Trophoblast cell (in vitro differentiated cells and primary cell): Measurements from ENCODE around the gene ETFA.

Experiments used
- DNase-seq, 2 donors: peaks; one replicate each; pipeline ENCODE4 v3.0.0-alpha.2; 2016
- H2AFZ ChIP-seq: 2 replicates; pipeline ENCODE4 v1.6.1; 2013; ENCODE audit warnings: low read length, moderate library complexity, mild to moderate bottlenecking; ENCODE audit not compliant: insufficient read depth, poor library complexity
- H2AK5ac ChIP-seq: 2 replicates; pipeline ENCODE4 v1.6.1; 2013; ENCODE audit warnings: mild to moderate bottlenecking, low read length
- H2BK120ac ChIP-seq: 2 replicates; pipeline ENCODE4 v1.6.1; 2013; ENCODE audit warnings: low read length, mild to moderate bottlenecking, moderate library complexity; ENCODE audit not compliant: insufficient read depth, poor library complexity
- H2BK12ac ChIP-seq: 2 replicates; pipeline ENCODE4 v1.6.1; 2013; ENCODE audit warnings: mild to moderate bottlenecking, low read length, moderate library complexity
- H2BK5ac ChIP-seq: 2 replicates; pipeline ENCODE4 v1.6.1; 2013; ENCODE audit warnings: low read length, low read depth, moderate library complexity, mild to moderate bottlenecking; ENCODE audit not compliant: poor library complexity
- H3K14ac ChIP-seq: 2 replicates; pipeline ENCODE4 v1.6.1; 2013; ENCODE audit warnings: mild to moderate bottlenecking, low read length
- H3K18ac ChIP-seq: 2 replicates; pipeline ENCODE4 v1.6.1; 2013; ENCODE audit warnings: mild to moderate bottlenecking, low read length
- H3K23ac ChIP-seq: 2 replicates; pipeline ENCODE4 v1.6.1; 2013; ENCODE audit warnings: low read length
- H3K27ac ChIP-seq: 2 replicates; pipeline ENCODE4 v1.5.1; 2013; ENCODE audit warnings: low read depth, mild to moderate bottlenecking, inconsistent platforms, low read length, moderate library complexity
- H3K27me3 ChIP-seq: 2 replicates; pipeline ENCODE4 v1.6.1; 2013; ENCODE audit warnings: inconsistent platforms, mild to moderate bottlenecking, low read length, moderate library complexity; ENCODE audit not compliant: insufficient read depth
- H3K36me3 ChIP-seq, 2 experiments: 1 replicate in 1 of 2; 2 replicates in 1 of 2; pipeline ENCODE4 v1.6.1; 2013; ENCODE audit warnings: low read length in 2 of 2, mild to moderate bottlenecking in 2 of 2, moderate library complexity in 1 of 2; ENCODE audit not compliant: insufficient read depth in 2 of 2, control insufficient read depth in 1 of 2
- H3K4ac ChIP-seq: 2 replicates; pipeline ENCODE4 v1.6.1; 2013; ENCODE audit warnings: low read depth, mild to moderate bottlenecking, low read length, moderate library complexity
- H3K4me1 ChIP-seq, 2 experiments: 1 replicate in 1 of 2; 2 replicates in 1 of 2; pipeline ENCODE4 v1.6.1; 2013; ENCODE audit warnings: low read length in 2 of 2, mild to moderate bottlenecking in 2 of 2, moderate library complexity in 1 of 2; ENCODE audit not compliant: insufficient read depth in 2 of 2, control insufficient read depth in 1 of 2
- H3K4me2 ChIP-seq: 2 replicates; pipeline ENCODE4 v1.6.1; 2013; ENCODE audit warnings: inconsistent platforms, mild to moderate bottlenecking, low read length, moderate library complexity
- H3K4me3 ChIP-seq: 2 replicates; pipeline ENCODE4 v1.5.1; 2013; ENCODE audit warnings: mild to moderate bottlenecking, low read depth, low read length, inconsistent platforms
- H3K79me1 ChIP-seq: one replicate; pipeline ENCODE4 v1.6.1; 2013; ENCODE audit warnings: low read length
- H3K79me2 ChIP-seq: 2 replicates; pipeline ENCODE4 v1.6.1; 2013; ENCODE audit warnings: low read length, mild to moderate bottlenecking; ENCODE audit not compliant: control insufficient read depth, insufficient read depth, poor library complexity
- H3K9ac ChIP-seq: 2 replicates; pipeline ENCODE4 v1.6.1; 2013; ENCODE audit warnings: mild to moderate bottlenecking, low read length
- H3K9me3 ChIP-seq: 2 replicates; pipeline ENCODE4 v1.6.1; 2013; ENCODE audit warnings: low read depth, mild to moderate bottlenecking, control low read depth, inconsistent platforms, low read length; ENCODE audit not compliant: insufficient read depth
- H4K12ac ChIP-seq: 2 replicates; pipeline ENCODE4 v1.6.1; 2013; ENCODE audit warnings: low read depth, mild to moderate bottlenecking, low read length, moderate library complexity
- H4K8ac ChIP-seq: 2 replicates; pipeline ENCODE4 v1.6.1; 2013; ENCODE audit warnings: low read depth, mild to moderate bottlenecking, low read length, moderate library complexity
- H4K91ac ChIP-seq: one replicate; pipeline ENCODE4 v1.6.1; 2013; ENCODE audit warnings: low read depth, mild to moderate bottlenecking, low read length, moderate library complexity
- WGBS: extraction: QIAGEN DNeasy Blood & Tissue Kit; methylation state at CpG from one replicate; pipeline ENCODE4 v1.1.7; 2013; ENCODE audit warnings: missing lambda C conversion rate; ENCODE audit not compliant: insufficient read length, insufficient coverage; ENCODE audit errors: extremely low coverage; 5-methylcytosine and 5-hydroxymethylcytosine counted together

Gene ETFA

DNA sequence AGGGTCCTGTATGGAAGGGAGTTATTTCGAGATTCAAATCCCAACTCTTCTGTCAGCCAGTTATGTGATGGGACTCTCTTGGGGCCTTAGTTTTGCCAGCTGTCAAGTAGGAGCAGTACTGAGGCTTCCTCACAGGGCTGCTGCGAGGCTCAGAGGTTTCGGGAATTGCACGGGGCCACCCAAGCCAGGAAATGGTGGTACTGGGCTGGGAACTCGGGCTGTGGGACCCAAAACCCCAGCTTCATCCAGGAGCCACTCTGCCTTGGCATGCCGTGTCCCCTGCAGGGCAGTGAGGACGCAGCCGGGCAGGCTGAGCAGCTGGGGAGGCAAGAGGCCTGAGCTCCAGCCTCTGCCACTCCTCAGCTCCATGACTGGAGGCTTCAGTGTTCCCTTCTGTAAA lies 118.6 kb downstream of the ETFA start:
- no peak overlapping the region for H4K12ac ChIP-seq
- H3K4me2 ChIP-seq, result no peak overlapping the region
- H2BK5ac ChIP-seq, result no peak overlapping the region
- WGBS, result no CpG with 5 or more reads among the region's 8 CpGs
- H3K9me3 ChIP-seq, result no peaks in the 10 kb centered on the region
- no peak overlapping the region for H3K23ac ChIP-seq
- H3K9ac ChIP-seq, result no peak overlapping the region
- H2AK5ac ChIP-seq, result no peak overlapping the region
- H3K14ac ChIP-seq, result no peak overlapping the region
- no peaks in the 10 kb centered on the region for H3K36me3 ChIP-seq
- H3K4me1 ChIP-seq, result peaks cover 7 to 15% of the 10 kb centered on the region in 2 experiments
- H4K91ac ChIP-seq, result no peak overlapping the region
- H3K79me2 ChIP-seq, result no peaks in the 10 kb centered on the region
- no peak overlapping the region for H3K27ac ChIP-seq
- no peak overlapping the region for H3K4ac ChIP-seq
- H3K27me3 ChIP-seq, result no peaks in the 10 kb centered on the region
- H4K8ac ChIP-seq, result no peak overlapping the region
- no peak overlapping the region for H2BK120ac ChIP-seq
- no peak overlapping the region for H3K18ac ChIP-seq
- H3K79me1 ChIP-seq, result no peaks in the 10 kb centered on the region
- H2AFZ ChIP-seq, result no peak overlapping the region
- no peak overlapping the region for H2BK12ac ChIP-seq
- DNase-seq, result no peak
- H3K4me3 ChIP-seq, result no peak overlapping the region

- Histone ChIP-seq H3K4me1 (peaks cover 7 to 20% of the 10 kb centered on the region in 2 experiments), H3K79me2 (no peaks in the 10 kb centered on the region), H4K12ac (no peak overlapping the region), H2AK5ac (no peak overlapping the region), H3K27ac (no peak overlapping the region), H2BK12ac (no peak overlapping the region), H3K18ac (no peak overlapping the region), H3K36me3 (no peaks in the 10 kb centered on the region), H4K91ac (no peak overlapping the region), H3K79me1 (no peaks in the 10 kb centered on the region), H2BK5ac (no peak overlapping the region), H3K14ac (no peak overlapping the region), H3K4me3 (no peak overlapping the region), H3K4me2 (no peak overlapping the region), H4K8ac (no peak overlapping the region), H3K27me3 (no peaks in the 10 kb centered on the region), H3K4ac (no peak overlapping the region), H3K9me3 (no peaks in the 10 kb centered on the region), H3K23ac (no peak overlapping the region), H2BK120ac (no peak overlapping the region), H3K9ac (no peak overlapping the region), H2AFZ (no peak overlapping the region)
- WGBS, result no CpG with 5 or more reads among the region's 55 CpGs
- no peak for DNase-seq
These were observed 119.6 kb downstream of the ETFA start for GRCh38 chr15:76191539-76192244.

GRCh38 chr15:76190751-76191538 lies 120.3 kb downstream of the ETFA start:
- Histone ChIP-seq H4K12ac (no peak overlapping the region), H3K9me3 (no peaks in the 10 kb centered on the region), H3K4me3 (no peak overlapping the region), H3K18ac (no peak overlapping the region), H3K4me2 (peak overlapping the region; percentile 59), H2BK5ac (no peak overlapping the region), H3K4ac (no peak overlapping the region), H2BK12ac (no peak overlapping the region), H4K8ac (no peak overlapping the region), H3K79me1 (peaks cover 3% of the 10 kb centered on the region), H3K36me3 (no peaks in the 10 kb centered on the region), H2BK120ac (no peak overlapping the region), H3K23ac (no peak overlapping the region), H2AK5ac (no peak overlapping the region), H3K4me1 (peaks cover 4 to 18% of the 10 kb centered on the region in 2 experiments), H3K14ac (no peak overlapping the region), H3K79me2 (no peaks in the 10 kb centered on the region), H3K27me3 (no peaks in the 10 kb centered on the region), H4K91ac (no peak overlapping the region), H3K9ac (no peak overlapping the region), H2AFZ (no peak overlapping the region), H3K27ac (no peak overlapping the region)
- DNase-seq, result peak; percentile 73 to 82
- no CpG with 5 or more reads among the region's 34 CpGs for WGBS

- Histone ChIP-seq H4K12ac (no peak overlapping the region), H2BK12ac (no peak overlapping the region), H3K14ac (no peak overlapping the region), H3K23ac (no peak overlapping the region), H3K4me3 (no peak overlapping the region), H4K91ac (no peak overlapping the region), H3K9ac (no peak overlapping the region), H3K79me1 (peaks cover 4% of the 10 kb centered on the region), H2BK5ac (no peak overlapping the region), H3K4ac (no peak overlapping the region), H3K4me2 (peak overlapping the region; percentile 59), H3K9me3 (no peaks in the 10 kb centered on the region), H3K4me1 (peaks cover 8 to 18% of the 10 kb centered on the region in 2 experiments), H3K27me3 (no peaks in the 10 kb centered on the region), H2BK120ac (no peak overlapping the region), H3K79me2 (no peaks in the 10 kb centered on the region), H4K8ac (no peak overlapping the region), H3K36me3 (no peaks in the 10 kb centered on the region), H2AK5ac (no peak overlapping the region), H2AFZ (no peak overlapping the region), H3K27ac (no peak overlapping the region), H3K18ac (no peak overlapping the region)
- no CpG with 5 or more reads among the region's 12 CpGs for WGBS
- DNase-seq, result no peak
These were observed 121.2 kb downstream of the ETFA start for GRCh38 chr15:76190070-76190564.
